HepG2 (cell line): ENCODE results near the gene MYO18B. TPM values are rescaled to one million over a fixed set of nuclear protein-coding genes. Genes with fewer than 3 reads are reported as not detected.

Source experiments
- ATAC-seq: fragments of 200-7000 bp; cut with Tn5 transposase; 3 replicates; pipeline ENCODE4 v1.9.1; 2020; ENCODE audit warnings: mild to moderate bottlenecking, moderate library complexity
- BruUV-seq: library from RNA; stranded (reverse); fragments of 400-500 nt; replicated peaks from 2 replicates; lab custom pipeline; 2021; lab: Mats Ljungman, UMichigan
- CTCF ChIA-PET: fragments of 300-600 bp; formaldehyde crosslinking; extraction: SDS; loops from one replicate; lab custom pipeline; 2021; ENCODE audit warnings: low total read pairs, inconsistent platforms, low intra/inter-chr PET ratio; lab: Yijun Ruan, JAX
- POLR2A ChIA-PET: fragments of 350-600 bp; sonication (Branson Sonifier 250); formaldehyde crosslinking; loops from one replicate; lab custom pipeline; 2020; ENCODE audit warnings: antibody characterized with exemption, inconsistent platforms; lab: Yijun Ruan, JAX
- DNase-seq: peaks from one replicate; pipeline ENCODE4 v3.0.0-alpha.2; 2015; ENCODE audit warnings: low spot score
- FAIRE-seq: peaks from 3 replicates; lab custom pipeline; 2011; peaks lifted over from hg19 to GRCh38; lab: Jason Lieb, UNC
- H2AFZ ChIP-seq: one replicate; pipeline ENCODE4 v1.6.1; 2011; ENCODE audit warnings: low read length, inconsistent platforms
- H3K27ac ChIP-seq: fragments of 300-600 bp; 3 replicates; pipeline ENCODE4 v1.8.0; 2011; ENCODE audit warnings: mixed run types, mild to moderate bottlenecking, mixed read lengths, low read length, inconsistent platforms; ENCODE audit not compliant: insufficient read depth; ENCODE audit errors: extremely low read length
- H3K27me3 ChIP-seq, 2 experiments: fragments of 200-600 bp in 1 of 2; 2 replicates in 1 of 2; 3 replicates in 1 of 2; pipeline versions ENCODE4 v1.6.0 to v1.8.0; 2011; ENCODE audit warnings: low read length in 2 of 2, mild to moderate bottlenecking in 2 of 2, moderate library complexity in 2 of 2, inconsistent platforms in 1 of 2; ENCODE audit not compliant: insufficient read depth in 2 of 2, control insufficient read depth in 1 of 2
- H3K36me3 ChIP-seq, 2 experiments: fragments of 200-600 bp in 1 of 2; replicated peaks in 1 of 2; 2 replicates in 1 of 2; 3 replicates in 1 of 2; pipeline versions ENCODE4 v1.5.1 to v1.8.0; 2011; ENCODE audit warnings: low read length in 2 of 2, inconsistent platforms in 1 of 2; ENCODE audit not compliant: insufficient read depth in 2 of 2, control insufficient read depth in 1 of 2
- H3K4me1 ChIP-seq: 2 replicates; pipeline ENCODE4 v1.5.1; 2012; ENCODE audit warnings: low read length, inconsistent platforms; ENCODE audit not compliant: insufficient read depth
- H3K4me2 ChIP-seq: 2 replicates; pipeline ENCODE4 v1.6.0; 2011; ENCODE audit warnings: low read depth, low read length, inconsistent platforms
- H3K4me3 ChIP-seq, 3 experiments: fragments of 200-600 bp in 1 of 3; sonication (generic), shearing (Covaris generic) in 1 of 3; replicated peaks in 1 of 3; 2 replicates each; pipeline ENCODE4 v1.5.1; 2011 to 2016; ENCODE audit warnings: low read length in 3 of 3, inconsistent platforms in 2 of 3, low read depth in 2 of 3, mild to moderate bottlenecking in 2 of 3, control low read depth in 1 of 3, mixed read lengths in 1 of 3; ENCODE audit not compliant: insufficient read depth in 1 of 3
- H3K79me2 ChIP-seq: one replicate; pipeline ENCODE4 v1.6.1; 2011; ENCODE audit warnings: low read length, inconsistent platforms; ENCODE audit not compliant: insufficient read depth
- H3K9ac ChIP-seq: 2 replicates; pipeline ENCODE4 v1.6.0; 2011; ENCODE audit warnings: mild to moderate bottlenecking, low read depth, low read length, inconsistent platforms; ENCODE audit not compliant: insufficient read depth
- H3K9me3 ChIP-seq: 2 replicates; pipeline ENCODE4 v1.5.1; 2012; ENCODE audit warnings: mild to moderate bottlenecking, low read length
- H4K20me1 ChIP-seq: 2 replicates; pipeline ENCODE4 v1.6.0; 2011; ENCODE audit warnings: inconsistent platforms, mild to moderate bottlenecking, low read length, moderate library complexity; ENCODE audit not compliant: insufficient read depth
- CREBL2 ChIP-seq: sonication (generic); formaldehyde crosslinking; IDR thresholded peaks from 2 replicates; pipeline ENCODE4 v1.8.1; 2023; ENCODE audit warnings: missing genetic modification reagents, mild to moderate bottlenecking, borderline replicate concordance
- FOXC1 ChIP-seq: sonication (generic); formaldehyde crosslinking; IDR thresholded peaks from 2 replicates; pipeline ENCODE4 v1.8.0; 2022; ENCODE audit warnings: mild to moderate bottlenecking, missing genetic modification reagents, borderline replicate concordance
- HHEX ChIP-seq: IDR thresholded peaks from 2 replicates; pipeline ENCODE4 v1.6.1; 2016; ENCODE audit warnings: control low read depth
- MED1 ChIP-seq: sonication (generic); formaldehyde crosslinking; IDR thresholded peaks from 2 replicates; pipeline ENCODE4 v1.4.0; 2020; ENCODE audit warnings: missing genetic modification reagents
- NFE2L1 ChIP-seq: sonication (generic); formaldehyde crosslinking; IDR thresholded peaks from 2 replicates; pipeline ENCODE4 v1.4.0; 2020; ENCODE audit warnings: missing genetic modification reagents, mild to moderate bottlenecking, borderline replicate concordance
- NR2F1 ChIP-seq, 2 experiments: fragments of 450-650 bp in 1 of 2; formaldehyde crosslinking in 1 of 2; IDR thresholded peaks; 2 replicates each; pipeline versions ENCODE4 v1.5.0 to v1.6.1; 2016 to 2020; ENCODE audit warnings: mild to moderate bottlenecking in 1 of 2, missing compliant biosample characterization in 1 of 2, missing genetic modification reagents in 1 of 2, moderate library complexity in 1 of 2
- SATB2 ChIP-seq: sonication (generic); formaldehyde crosslinking; IDR thresholded peaks from 2 replicates; pipeline ENCODE4 v1.5.0; 2020; ENCODE audit warnings: missing genetic modification reagents
- TBL1XR1 ChIP-seq: fragments of 150-350 bp; IDR thresholded peaks from 2 replicates; pipeline ENCODE4 v1.6.1; 2014; ENCODE audit warnings: borderline replicate concordance, low read length; ENCODE audit not compliant: partially characterized antibody
- ZBTB44 ChIP-seq: sonication (generic); formaldehyde crosslinking; IDR thresholded peaks from 2 replicates; pipeline ENCODE4 v1.4.0; 2020; ENCODE audit warnings: missing genetic modification reagents
- ZNF468 ChIP-seq: sonication (generic); formaldehyde crosslinking; IDR thresholded peaks from 2 replicates; pipeline ENCODE4 v1.8.0; 2022; ENCODE audit warnings: mild to moderate bottlenecking, moderate library complexity, missing genetic modification reagents
- ZNF530 ChIP-seq: sonication (generic); formaldehyde crosslinking; IDR thresholded peaks from 2 replicates; pipeline ENCODE4 v1.5.0; 2020; ENCODE audit warnings: low read depth, mild to moderate bottlenecking, missing genetic modification reagents
- ZNF547 ChIP-seq: sonication (generic); formaldehyde crosslinking; IDR thresholded peaks from 2 replicates; pipeline ENCODE4 v1.5.1; 2020; ENCODE audit warnings: mild to moderate bottlenecking, missing genetic modification reagents
- ZNF557 ChIP-seq: sonication (generic); formaldehyde crosslinking; IDR thresholded peaks from 2 replicates; pipeline ENCODE4 v1.4.0; 2020; ENCODE audit warnings: missing genetic modification reagents
- WGBS: methylation state at CpG from one replicate; pipeline ENCODE4 v1.1.6; 2017; ENCODE audit warnings: low lambda C conversion rate; 5-methylcytosine and 5-hydroxymethylcytosine counted together
- in situ Hi-C: cut with HindIII; loops from 2 replicates; pipeline ENCODE4 v1.10.0; 2017; ENCODE audit warnings: low pct_unique_long_range_greater_than_20kb; ENCODE audit not compliant: extremely low pct_ligation_motif_present
- intact Hi-C: fragments of 100-400 bp; cut with micrococcal nuclease; formaldehyde crosslinking; loops from one replicate; pipeline ENCODE4 v1.10.0; 2022; ENCODE audit not compliant: unreplicated experiment
- polyA plus RNA-seq, 8 experiments: library from polyadenylated mRNA; depleted of rRNA in 3 of 8; stranded (reverse) in 7 of 8; unstranded in 1 of 8; fragments of >200 nt; fragmentation: Illumina TruSeq in 4 of 8; extraction: Trizol in 4 of 8; gene quantifications; 2 replicates each; pipeline versions ENCODE4 v1.2.1 to v1.2.3, GENCODE V29; 2011 to 2016; ENCODE audit warnings: low read depth in 4 of 8, missing spikeins in 1 of 8, mixed read lengths in 1 of 8; ENCODE audit not compliant: insufficient read depth in 1 of 8
- total RNA-seq, 5 experiments: library from RNA; depleted of rRNA; stranded (reverse); fragments of >200 nt; fragmentation: Illumina TruSeq; extraction: Trizol; gene quantifications; 2 replicates each; pipeline ENCODE4 v1.2.3, GENCODE V29; 2016; ENCODE audit warnings: low read depth in 1 of 5
- TF ChIP-seq, protein P1 (sequence below): sonication (generic); formaldehyde crosslinking; IDR thresholded peaks from 2 replicates; pipeline ENCODE4 v1.4.0; 2020; ENCODE audit warnings: mild to moderate bottlenecking, missing genetic modification reagents, borderline replicate concordance

Gene MYO18B
- total and polyA plus RNA-seq, 2 of the 13 experiments (the other 11 are each of a cell fraction or from before 2014, with no cell fraction given): 0.01 TPM; not detected in 1

DNA sequence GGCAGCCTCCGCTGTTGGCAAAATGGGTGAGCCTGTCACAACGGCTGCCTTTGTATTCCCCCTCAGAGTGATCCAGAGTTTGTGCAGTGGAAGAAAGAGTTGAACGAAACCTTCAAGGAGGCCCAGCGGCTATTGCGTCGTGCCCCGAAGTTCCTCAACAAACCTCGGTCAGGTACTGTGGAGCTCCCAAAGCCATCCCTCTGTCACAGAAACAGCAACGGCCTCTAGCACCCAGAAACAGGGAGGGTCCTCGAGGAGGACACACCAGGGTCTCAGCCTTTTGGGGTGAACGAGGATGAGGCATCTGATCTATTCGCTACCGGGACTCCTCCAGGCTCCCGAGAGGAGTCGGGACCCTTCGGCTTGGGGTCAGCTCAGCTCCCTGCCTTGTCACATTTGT, 19.8 kb upstream of the MYO18B start:
- in situ Hi-C loops: no loop called here
- FAIRE-seq (no peak), DNase-seq (no peak), ATAC-seq (no peak)
- no peak overlapping the region for H3K4me2 ChIP-seq
- peaks cover 7% of the 10 kb centered on the region for H3K4me1 ChIP-seq
- ChIA-PET CTCF (no interaction called here), POLR2A (no interaction called here)
- H2AFZ ChIP-seq: no peak overlapping the region
- no peak overlapping the region for H3K27ac ChIP-seq
- H3K27me3 ChIP-seq: no peaks in the 10 kb centered on the region
- H4K20me1 ChIP-seq: no peaks in the 10 kb centered on the region
- peaks cover 0 to 7% of the 10 kb centered on the region in 2 experiments; a peak in 1 of 5 replicates for H3K36me3 ChIP-seq
- no TSS peak for BruUV-seq
- WGBS: 98% methylated on average over 16 of the region's 16 CpGs
- no peak overlapping the region for H3K9ac ChIP-seq
- no peaks in the 10 kb centered on the region for H3K9me3 ChIP-seq
- TF ChIP-seq ZNF557: no peak
- no peak for TF ChIP-seq ZNF530
- no peak for TF ChIP-seq SATB2 (CRISPR knock-in tag)
- no peak for TF ChIP-seq TBL1XR1
- no peak for TF ChIP-seq FOXC1 (CRISPR knock-in tag)
- no peak for TF ChIP-seq HHEX
- TF ChIP-seq ZNF547: no peak
- TF ChIP-seq MED1 (CRISPR knock-in tag): no peak
- no peak for TF ChIP-seq NR2F1 (CRISPR knock-in tag; IDR thresholded peaks at IDR 0.05)
- TF ChIP-seq NFE2L1 (CRISPR knock-in tag): no peak
- no peak for TF ChIP-seq ZNF468 (CRISPR knock-in tag)
- TF ChIP-seq, protein P1, sequence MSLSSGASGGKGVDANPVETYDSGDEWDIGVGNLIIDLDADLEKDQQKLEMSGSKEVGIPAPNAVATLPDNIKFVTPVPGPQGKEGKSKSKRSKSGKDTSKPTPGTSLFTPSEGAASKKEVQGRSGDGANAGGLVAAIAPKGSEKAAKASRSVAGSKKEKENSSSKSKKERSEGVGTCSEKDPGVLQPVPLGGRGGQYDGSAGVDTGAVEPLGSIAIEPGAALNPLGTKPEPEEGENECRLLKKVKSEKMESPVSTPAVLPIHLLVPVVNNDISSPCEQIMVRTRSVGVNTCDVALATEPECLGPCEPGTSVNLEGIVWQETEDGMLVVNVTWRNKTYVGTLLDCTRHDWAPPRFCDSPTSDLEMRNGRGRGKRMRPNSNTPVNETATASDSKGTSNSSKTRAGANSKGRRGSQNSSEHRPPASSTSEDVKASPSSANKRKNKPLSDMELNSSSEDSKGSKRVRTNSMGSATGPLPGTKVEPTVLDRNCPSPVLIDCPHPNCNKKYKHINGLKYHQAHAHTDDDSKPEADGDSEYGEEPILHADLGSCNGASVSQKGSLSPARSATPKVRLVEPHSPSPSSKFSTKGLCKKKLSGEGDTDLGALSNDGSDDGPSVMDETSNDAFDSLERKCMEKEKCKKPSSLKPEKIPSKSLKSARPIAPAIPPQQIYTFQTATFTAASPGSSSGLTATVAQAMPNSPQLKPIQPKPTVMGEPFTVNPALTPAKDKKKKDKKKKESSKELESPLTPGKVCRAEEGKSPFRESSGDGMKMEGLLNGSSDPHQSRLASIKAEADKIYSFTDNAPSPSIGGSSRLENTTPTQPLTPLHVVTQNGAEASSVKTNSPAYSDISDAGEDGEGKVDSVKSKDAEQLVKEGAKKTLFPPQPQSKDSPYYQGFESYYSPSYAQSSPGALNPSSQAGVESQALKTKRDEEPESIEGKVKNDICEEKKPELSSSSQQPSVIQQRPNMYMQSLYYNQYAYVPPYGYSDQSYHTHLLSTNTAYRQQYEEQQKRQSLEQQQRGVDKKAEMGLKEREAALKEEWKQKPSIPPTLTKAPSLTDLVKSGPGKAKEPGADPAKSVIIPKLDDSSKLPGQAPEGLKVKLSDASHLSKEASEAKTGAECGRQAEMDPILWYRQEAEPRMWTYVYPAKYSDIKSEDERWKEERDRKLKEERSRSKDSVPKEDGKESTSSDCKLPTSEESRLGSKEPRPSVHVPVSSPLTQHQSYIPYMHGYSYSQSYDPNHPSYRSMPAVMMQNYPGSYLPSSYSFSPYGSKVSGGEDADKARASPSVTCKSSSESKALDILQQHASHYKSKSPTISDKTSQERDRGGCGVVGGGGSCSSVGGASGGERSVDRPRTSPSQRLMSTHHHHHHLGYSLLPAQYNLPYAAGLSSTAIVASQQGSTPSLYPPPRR: no peak
- TF ChIP-seq ZBTB44 (CRISPR knock-in tag): no peak
- TF ChIP-seq CREBL2 (CRISPR knock-in tag): no peak
- intact Hi-C loops: no loop called here
- H3K4me3 ChIP-seq: no peak overlapping the region
- no peaks in the 10 kb centered on the region for H3K79me2 ChIP-seq
